Measurements from ENCODE around the gene SBF1. TPM values are rescaled to one million over a fixed set of nuclear protein-coding genes. Genes with fewer than 3 reads are reported as not detected.
A peak's percentile ranks its signal among the peaks of the same experiment; 100 is the strongest.

Gene SBF1
- polyA plus RNA-seq, 1 donor (not counting 4 experiments of a cell fraction or from before 2014, with no cell fraction given) = 16.2 TPM

DNA sequence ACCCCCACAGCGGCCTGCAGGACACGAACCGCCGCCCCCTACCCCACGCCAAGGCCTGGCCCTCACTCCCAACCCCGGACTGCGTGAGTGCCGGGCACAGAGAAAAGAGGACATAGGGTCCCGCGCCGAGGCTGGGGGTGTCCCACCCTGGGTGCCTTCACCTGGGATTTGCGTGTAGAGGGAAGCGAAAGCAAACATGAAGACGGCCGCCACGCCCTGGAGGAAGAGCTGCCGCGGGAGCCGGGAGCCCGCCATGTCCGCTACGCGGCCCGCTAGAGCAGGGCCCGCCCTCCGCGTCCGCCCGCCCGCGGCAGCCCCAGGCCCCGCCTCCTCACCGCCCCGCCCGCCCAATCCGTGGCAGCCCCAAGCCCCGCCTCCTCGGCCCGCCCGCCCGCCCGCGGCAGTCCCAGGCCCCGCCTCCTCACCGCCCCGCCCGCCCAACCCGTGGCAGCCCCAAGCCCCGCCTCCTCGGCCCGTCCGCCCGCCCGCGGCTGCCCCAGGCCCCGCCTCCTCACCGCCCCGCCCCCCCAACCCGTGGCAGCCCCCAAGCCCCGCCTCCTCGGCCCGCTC lies 32.7 kb upstream of the SBF1 start, which contains the start of gene LMF2:
Gene LMF2, minus strand, starts transcription at position 282 of the 570 bp plus-strand sequence. Its CDS starts 27 bp downstream, at position 255.
- Histone ChIP-seq H3K9me1 (ENCODE audit: control insufficient read depth, extremely low read depth, insufficient read depth, low read length) (no peaks in the 10 kb centered on the region), H3K4me1 (ENCODE audit: control insufficient read depth, extremely low read depth, insufficient read depth, low read length) (peaks cover 17% of the 10 kb centered on the region), H3K4me2 (ENCODE audit: control insufficient read depth, extremely low read depth, insufficient read depth, low read depth, low read length) (peak within 1 kb of the TSS; percentile 89), H3K9me3 (ENCODE audit: control insufficient read depth, low read depth, low read length) (no peaks in the 10 kb centered on the region), H4K20me1 (ENCODE audit: control insufficient read depth, extremely low read depth, insufficient read depth, low read length) (no peaks in the 10 kb centered on the region), H2AFZ (ENCODE audit: control insufficient read depth, low read length) (peak within 1 kb of the TSS; percentile 97), H3K27ac (ENCODE audit: control insufficient read depth, insufficient read depth, low read length) (peak within 1 kb of the TSS; percentile 80), H3K36me3 (ENCODE audit: control insufficient read depth in 2 of 2, extremely low read depth in 1 of 2, insufficient read depth in 2 of 2, low read length in 2 of 2) (peaks cover 6 to 15% of the 10 kb centered on the region in 2 experiments), H3K27me3 (ENCODE audit: control insufficient read depth, extremely low read depth, insufficient read depth, low read length) (no peaks in the 10 kb centered on the region), H3K9ac (ENCODE audit: control insufficient read depth, extremely low read depth, insufficient read depth, low read length) (peak within 1 kb of the TSS; percentile 90), H3K79me2 (ENCODE audit: control insufficient read depth, insufficient read depth, low read length) (peaks cover 34% of the 10 kb centered on the region), H3K4me3 (ENCODE audit: control insufficient read depth in 2 of 3, extremely low read depth in 1 of 3, insufficient read depth in 2 of 3, low read depth in 1 of 3, low read length in 3 of 3) (peak within 1 kb of the TSS; percentile 87 to 92 (median 89))
- dilution Hi-C loops (cut with MboI; ENCODE audit: extremely low pct_ligation_motif_present, low sequenced_read_pairs) = no loop called here
- DNase-seq (ENCODE audit: low read depth, low spot score) (no peak), FAIRE-seq (no peak)
- TF ChIP-seq EZH2 (IDR thresholded peaks at IDR 0.05; ENCODE audit: low read length) = no peak
- TF ChIP-seq, protein P1, sequence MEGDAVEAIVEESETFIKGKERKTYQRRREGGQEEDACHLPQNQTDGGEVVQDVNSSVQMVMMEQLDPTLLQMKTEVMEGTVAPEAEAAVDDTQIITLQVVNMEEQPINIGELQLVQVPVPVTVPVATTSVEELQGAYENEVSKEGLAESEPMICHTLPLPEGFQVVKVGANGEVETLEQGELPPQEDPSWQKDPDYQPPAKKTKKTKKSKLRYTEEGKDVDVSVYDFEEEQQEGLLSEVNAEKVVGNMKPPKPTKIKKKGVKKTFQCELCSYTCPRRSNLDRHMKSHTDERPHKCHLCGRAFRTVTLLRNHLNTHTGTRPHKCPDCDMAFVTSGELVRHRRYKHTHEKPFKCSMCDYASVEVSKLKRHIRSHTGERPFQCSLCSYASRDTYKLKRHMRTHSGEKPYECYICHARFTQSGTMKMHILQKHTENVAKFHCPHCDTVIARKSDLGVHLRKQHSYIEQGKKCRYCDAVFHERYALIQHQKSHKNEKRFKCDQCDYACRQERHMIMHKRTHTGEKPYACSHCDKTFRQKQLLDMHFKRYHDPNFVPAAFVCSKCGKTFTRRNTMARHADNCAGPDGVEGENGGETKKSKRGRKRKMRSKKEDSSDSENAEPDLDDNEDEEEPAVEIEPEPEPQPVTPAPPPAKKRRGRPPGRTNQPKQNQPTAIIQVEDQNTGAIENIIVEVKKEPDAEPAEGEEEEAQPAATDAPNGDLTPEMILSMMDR (optimal IDR thresholded peaks at IDR 0.05 in 1 of 3, IDR thresholded peaks at IDR 0.05 in 1 of 3, conservative IDR thresholded peaks at IDR 0.05 in 1 of 3; ENCODE audit: extremely low read depth in 1 of 3, insufficient read depth in 2 of 3, low read length in 3 of 3) = no peak

DNA sequence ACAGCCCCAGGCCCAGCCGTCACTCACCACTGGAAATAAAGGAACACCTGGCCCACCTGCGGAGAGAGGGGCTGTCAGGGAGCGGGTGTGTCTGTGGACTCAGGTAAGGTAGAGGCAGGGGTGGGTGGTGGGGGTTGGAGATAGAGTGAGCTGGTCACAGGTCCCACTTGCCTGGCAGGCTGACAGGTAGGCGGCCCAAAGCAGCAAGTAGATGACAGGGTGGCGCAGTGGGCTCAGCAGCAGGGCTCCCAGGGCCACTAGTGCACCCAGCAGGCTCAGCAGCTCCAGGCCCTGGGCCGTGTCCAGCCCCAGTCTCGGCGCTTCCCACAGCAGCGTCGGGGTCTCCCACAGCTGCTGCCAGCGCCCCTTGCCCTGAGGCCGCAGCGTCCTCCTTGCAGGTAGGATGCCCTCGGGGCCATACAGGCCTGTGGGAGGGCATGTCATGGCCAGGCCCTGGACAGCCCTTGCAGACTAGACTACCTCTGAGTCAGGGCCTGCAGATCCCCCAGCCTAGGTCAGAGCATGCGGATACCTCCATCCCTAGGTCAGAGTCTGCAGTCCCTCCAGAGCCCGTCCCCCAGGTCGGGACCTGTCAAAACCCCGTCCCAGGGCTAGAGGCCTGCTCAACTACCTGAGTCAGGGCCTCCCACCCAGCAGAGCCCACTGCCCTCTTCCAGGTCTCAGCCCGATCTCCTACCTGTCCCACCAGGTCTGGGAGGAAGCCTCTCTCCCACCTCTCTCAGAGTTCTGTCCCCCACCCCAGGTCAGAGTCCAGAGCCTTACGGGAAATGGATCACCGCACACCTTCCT lies 32.0 kb upstream of the SBF1 start:
- dilution Hi-C loops (cut with MboI; ENCODE audit: extremely low pct_ligation_motif_present, low sequenced_read_pairs) = no loop called here
- Histone ChIP-seq H4K20me1 (ENCODE audit: control insufficient read depth, extremely low read depth, insufficient read depth, low read length) (no peaks in the 10 kb centered on the region), H2AFZ (ENCODE audit: control insufficient read depth, low read length) (peak overlapping the region; percentile 92), H3K36me3 (ENCODE audit: control insufficient read depth in 2 of 2, extremely low read depth in 1 of 2, insufficient read depth in 2 of 2, low read length in 2 of 2) (peaks cover 6 to 17% of the 10 kb centered on the region in 2 experiments), H3K4me3 (ENCODE audit: control insufficient read depth in 2 of 3, extremely low read depth in 1 of 3, insufficient read depth in 2 of 3, low read depth in 1 of 3, low read length in 3 of 3) (peak overlapping the region; percentile 75 to 89 (median 87)), H3K27me3 (ENCODE audit: control insufficient read depth, extremely low read depth, insufficient read depth, low read length) (no peaks in the 10 kb centered on the region), H3K9me3 (ENCODE audit: control insufficient read depth, low read depth, low read length) (no peaks in the 10 kb centered on the region), H3K27ac (ENCODE audit: control insufficient read depth, insufficient read depth, low read length) (peak overlapping the region; percentile 74), H3K79me2 (ENCODE audit: control insufficient read depth, insufficient read depth, low read length) (peaks cover 29% of the 10 kb centered on the region), H3K9me1 (ENCODE audit: control insufficient read depth, extremely low read depth, insufficient read depth, low read length) (no peaks in the 10 kb centered on the region), H3K9ac (ENCODE audit: control insufficient read depth, extremely low read depth, insufficient read depth, low read length) (peak overlapping the region; percentile 90), H3K4me2 (ENCODE audit: control insufficient read depth, extremely low read depth, insufficient read depth, low read depth, low read length) (peak overlapping the region; percentile 88), H3K4me1 (ENCODE audit: control insufficient read depth, extremely low read depth, insufficient read depth, low read length) (peaks cover 17% of the 10 kb centered on the region)
- no peak for DNase-seq (ENCODE audit: low read depth, low spot score)
- no peak for FAIRE-seq
- TF ChIP-seq, protein P1 (optimal IDR thresholded peaks at IDR 0.05 in 1 of 3, IDR thresholded peaks at IDR 0.05 in 1 of 3, conservative IDR thresholded peaks at IDR 0.05 in 1 of 3; ENCODE audit: extremely low read depth in 1 of 3, insufficient read depth in 2 of 3, low read length in 3 of 3) = no peak
- TF ChIP-seq EZH2 (IDR thresholded peaks at IDR 0.05; ENCODE audit: low read length) = no peak

Data from keratinocyte (primary cell).